PFSK-1 (cell line): Measurements from ENCODE around the gene HRH3. TPM values are rescaled to one million over a fixed set of nuclear protein-coding genes. Genes with fewer than 3 reads are reported as not detected.
A peak's percentile ranks its signal among the peaks of the same experiment; 100 is the strongest.

Source experiments
- FOXP2 ChIP-seq: optimal IDR thresholded peaks from 2 replicates; pipeline ENCODE3; 2011; ENCODE audit warnings: borderline replicate concordance, control low read depth, inconsistent platforms; ENCODE audit not compliant: insufficient read depth; ENCODE audit errors: extremely low read length, extremely low read depth
- POLR2AphosphoS5 ChIP-seq: IDR thresholded peaks from 2 replicates; pipeline ENCODE4 v1.6.1; 2012; ENCODE audit warnings: low read depth, mild to moderate bottlenecking, control low read depth, low read length, moderate library complexity
- SIN3A ChIP-seq: IDR thresholded peaks from 2 replicates; pipeline ENCODE4 v1.6.1; 2012; ENCODE audit warnings: mild to moderate bottlenecking, low read length, moderate library complexity, borderline replicate concordance; ENCODE audit not compliant: insufficient read depth
- TAF1 ChIP-seq: IDR thresholded peaks from 2 replicates; pipeline ENCODE4 v1.6.1; 2012; ENCODE audit warnings: low read length, control low read depth, borderline replicate concordance; ENCODE audit not compliant: insufficient read depth
- polyA plus RNA-seq: library from polyadenylated mRNA; unstranded; fragments of >200 nt; gene quantifications from one replicate; pipeline ENCODE4 v1.2.1, GENCODE V29; 2012; ENCODE audit warnings: low read depth, missing spikeins; ENCODE audit not compliant: insufficient read length
- TF ChIP-seq, protein P1 (sequence below), 2 experiments: IDR thresholded peaks; 2 replicates each; pipeline versions ENCODE4 v1.6.1 to v1.8.0; 2011 to 2012; ENCODE audit warnings: low read depth in 2 of 2, low read length in 2 of 2, control low read depth in 1 of 2, inconsistent platforms in 1 of 2, mild to moderate bottlenecking in 1 of 2, moderate library complexity in 1 of 2; ENCODE audit not compliant: insufficient read depth in 1 of 2

The HRH3 gene
- not detected for polyA plus RNA-seq

DNA sequence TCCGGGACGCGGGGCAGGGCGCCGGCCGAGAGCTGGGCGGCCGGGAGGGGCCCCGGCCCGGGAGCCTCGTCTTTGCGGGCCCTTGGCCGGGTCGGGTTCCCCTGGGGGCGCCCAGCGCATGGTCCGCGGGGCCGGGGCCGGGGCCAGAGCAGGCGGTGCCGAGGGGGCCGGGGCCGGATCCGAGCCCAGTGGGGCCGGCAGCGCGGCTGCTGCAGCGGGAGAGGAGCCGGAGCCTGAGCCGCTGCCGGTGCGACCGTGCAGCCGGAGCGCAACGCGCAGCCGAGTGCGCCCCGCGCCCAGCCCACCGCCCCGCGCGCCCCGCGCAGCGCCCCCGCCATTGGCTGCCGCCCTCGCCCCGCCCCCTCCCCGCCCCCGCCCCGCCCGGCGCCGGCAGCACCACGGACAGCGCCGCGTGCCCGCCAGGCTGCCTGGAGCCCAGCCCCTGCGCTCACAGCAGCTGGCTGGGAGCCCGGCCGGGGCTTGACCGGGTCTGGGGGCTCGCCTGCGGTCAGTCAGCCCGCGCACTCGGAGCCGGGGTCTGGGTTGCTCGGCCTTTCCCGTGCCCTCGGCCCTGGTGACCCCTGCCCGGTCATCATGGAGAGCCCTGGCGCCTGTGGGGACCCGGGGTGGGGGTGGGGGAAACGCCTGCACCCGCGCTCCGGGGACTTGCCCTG, at the start of gene HRH3:
Gene HRH3, minus strand, starts transcription at position 287 of the 674 bp plus-strand sequence. CDS start 308 bp downstream, outside the sequence.
- TF ChIP-seq, protein P1, sequence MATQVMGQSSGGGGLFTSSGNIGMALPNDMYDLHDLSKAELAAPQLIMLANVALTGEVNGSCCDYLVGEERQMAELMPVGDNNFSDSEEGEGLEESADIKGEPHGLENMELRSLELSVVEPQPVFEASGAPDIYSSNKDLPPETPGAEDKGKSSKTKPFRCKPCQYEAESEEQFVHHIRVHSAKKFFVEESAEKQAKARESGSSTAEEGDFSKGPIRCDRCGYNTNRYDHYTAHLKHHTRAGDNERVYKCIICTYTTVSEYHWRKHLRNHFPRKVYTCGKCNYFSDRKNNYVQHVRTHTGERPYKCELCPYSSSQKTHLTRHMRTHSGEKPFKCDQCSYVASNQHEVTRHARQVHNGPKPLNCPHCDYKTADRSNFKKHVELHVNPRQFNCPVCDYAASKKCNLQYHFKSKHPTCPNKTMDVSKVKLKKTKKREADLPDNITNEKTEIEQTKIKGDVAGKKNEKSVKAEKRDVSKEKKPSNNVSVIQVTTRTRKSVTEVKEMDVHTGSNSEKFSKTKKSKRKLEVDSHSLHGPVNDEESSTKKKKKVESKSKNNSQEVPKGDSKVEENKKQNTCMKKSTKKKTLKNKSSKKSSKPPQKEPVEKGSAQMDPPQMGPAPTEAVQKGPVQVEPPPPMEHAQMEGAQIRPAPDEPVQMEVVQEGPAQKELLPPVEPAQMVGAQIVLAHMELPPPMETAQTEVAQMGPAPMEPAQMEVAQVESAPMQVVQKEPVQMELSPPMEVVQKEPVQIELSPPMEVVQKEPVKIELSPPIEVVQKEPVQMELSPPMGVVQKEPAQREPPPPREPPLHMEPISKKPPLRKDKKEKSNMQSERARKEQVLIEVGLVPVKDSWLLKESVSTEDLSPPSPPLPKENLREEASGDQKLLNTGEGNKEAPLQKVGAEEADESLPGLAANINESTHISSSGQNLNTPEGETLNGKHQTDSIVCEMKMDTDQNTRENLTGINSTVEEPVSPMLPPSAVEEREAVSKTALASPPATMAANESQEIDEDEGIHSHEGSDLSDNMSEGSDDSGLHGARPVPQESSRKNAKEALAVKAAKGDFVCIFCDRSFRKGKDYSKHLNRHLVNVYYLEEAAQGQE (IDR thresholded peaks at IDR 0.05; ENCODE audit: insufficient read depth in 1 of 2, low read depth in 2 of 2, low read length in 2 of 2): peak; percentile 88 to 93
- no peak for TF ChIP-seq POLR2AphosphoS5
- no peak for TF ChIP-seq TAF1
- TF ChIP-seq FOXP2: no peak
- 0 out of 2 replicates have a peak, but pooled peaks have one; percentile 60 for TF ChIP-seq SIN3A

DNA sequence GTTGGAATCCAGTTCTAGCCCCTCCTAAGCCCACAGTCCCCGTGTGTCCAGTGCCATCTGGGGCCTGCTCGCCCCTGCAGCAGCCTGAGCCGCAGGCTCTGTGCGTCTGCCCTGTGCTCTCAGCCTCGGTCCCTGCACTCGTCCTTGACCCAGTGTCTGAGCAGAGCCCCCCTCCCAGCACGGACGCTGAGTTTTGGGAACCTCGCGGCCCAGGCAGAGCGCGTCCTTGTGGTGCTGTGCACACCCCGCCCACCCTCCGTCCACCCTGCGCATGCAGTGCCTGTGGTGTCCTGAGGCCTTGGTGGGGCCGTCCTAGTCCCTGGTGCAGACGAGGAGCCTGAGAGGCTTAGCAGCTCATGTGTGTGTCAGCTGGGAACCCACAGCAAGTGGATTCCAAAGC, 49.8 kb upstream of the HRH3 start:
- TF ChIP-seq FOXP2 (no peak), TAF1 (no peak), SIN3A (no peak), POLR2AphosphoS5 (no peak)
- TF ChIP-seq, protein P1 (IDR thresholded peaks at IDR 0.05; ENCODE audit: insufficient read depth in 1 of 2, low read depth in 2 of 2, low read length in 2 of 2): no peak

DNA sequence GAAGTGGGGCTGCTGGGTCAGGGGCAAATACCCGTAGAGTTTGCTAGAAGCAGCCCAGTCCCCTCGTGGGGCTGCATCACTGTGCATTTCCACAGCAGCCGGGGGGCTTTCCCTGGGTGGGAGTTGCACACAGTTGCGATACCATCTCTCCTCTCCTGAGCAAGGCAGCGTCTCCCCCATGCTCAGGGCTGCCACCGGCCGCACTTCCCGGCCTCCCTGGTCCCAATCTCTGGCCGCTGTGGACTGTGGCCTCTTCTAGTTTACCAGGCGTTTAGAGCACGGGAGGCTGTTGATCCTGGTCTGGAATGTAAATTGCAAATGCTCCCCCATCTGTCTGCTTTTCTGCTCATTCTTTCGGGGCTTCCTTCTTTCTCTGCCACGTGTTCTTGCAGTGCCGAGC, 49.3 kb upstream of the HRH3 start:
- TF ChIP-seq POLR2AphosphoS5 (no peak), SIN3A (no peak), TAF1 (no peak), FOXP2 (no peak)
- TF ChIP-seq, protein P1 (IDR thresholded peaks at IDR 0.05; ENCODE audit: insufficient read depth in 1 of 2, low read depth in 2 of 2, low read length in 2 of 2): no peak

DNA sequence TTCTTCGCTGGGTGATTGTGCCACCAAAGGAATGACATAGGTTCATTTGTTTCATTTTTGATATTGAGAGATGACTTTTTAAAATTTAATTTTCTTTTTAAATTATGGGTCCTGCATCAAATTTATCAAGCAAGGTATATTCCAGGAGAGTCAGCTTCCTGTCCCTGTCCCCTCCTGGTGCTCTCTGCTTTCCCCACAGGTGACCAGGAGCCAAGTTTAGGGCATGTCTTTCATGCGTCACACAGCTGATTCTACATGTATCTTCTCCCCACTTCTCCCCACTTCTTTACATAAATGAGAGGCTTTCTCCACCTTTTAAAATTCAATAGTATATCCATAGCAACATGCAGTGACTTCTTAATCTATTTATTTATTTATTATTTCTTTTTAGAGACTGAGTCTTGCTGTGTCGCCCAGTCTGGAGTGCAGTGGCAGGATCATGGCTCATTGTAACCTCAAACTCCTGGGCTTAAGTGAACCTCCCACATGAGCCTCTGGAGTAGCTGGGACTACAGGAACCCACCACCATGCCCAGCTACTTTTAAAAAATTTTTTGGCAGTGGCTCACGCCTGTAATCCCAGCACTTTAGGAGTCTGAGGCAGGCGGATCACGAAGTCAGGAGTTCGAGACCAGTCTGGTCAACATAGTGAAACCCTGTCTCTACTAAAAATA, 48.3 kb upstream of the HRH3 start:
- TF ChIP-seq FOXP2: no peak
- TF ChIP-seq, protein P1 (IDR thresholded peaks at IDR 0.05; ENCODE audit: insufficient read depth in 1 of 2, low read depth in 2 of 2, low read length in 2 of 2): no peak
- TF ChIP-seq SIN3A: no peak

DNA sequence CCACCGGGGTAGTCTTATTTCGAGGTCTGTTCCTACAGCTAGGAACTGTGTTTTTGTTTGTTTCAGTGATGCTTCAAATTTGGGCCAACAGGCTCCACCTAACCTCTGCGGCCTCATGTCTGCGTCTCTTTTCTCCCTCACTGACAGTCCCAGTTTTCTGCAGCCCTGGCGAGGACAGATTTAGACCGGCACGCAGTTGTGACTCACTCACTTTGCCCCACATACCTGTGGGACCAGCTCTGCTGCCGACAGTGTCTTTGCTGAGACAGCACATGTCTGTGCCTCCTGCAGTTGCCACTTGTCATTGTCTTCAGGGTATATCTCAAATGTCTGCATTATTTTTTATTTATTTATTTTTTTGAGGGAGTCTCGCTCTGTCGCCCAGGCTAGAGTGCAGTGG, 47.5 kb upstream of the HRH3 start:
- TF ChIP-seq SIN3A (no peak), TAF1 (no peak), FOXP2 (no peak)
